Upper lobe of left lung (tissue), 6 donors: ENCODE data around the gene ENOX1. TPM values are rescaled to one million over a fixed set of nuclear protein-coding genes. Genes with fewer than 3 reads are reported as not detected.

Source experiments
- ATAC-seq, 2 donors: fragments of 200-7000 bp; cut with Tn5 transposase; one replicate each; pipeline ENCODE4 v1.9.1; 2022; ENCODE audit warnings: mild to moderate bottlenecking in 2 of 2, moderate library complexity in 2 of 2; ENCODE audit not compliant: low FRiP score in 2 of 2
- DNase-seq, 2 donors: peaks; one replicate each; pipeline ENCODE4 v3.0.0-alpha.2; 2019 to 2020
- H3K27ac ChIP-seq, 4 donors: fragments of 200-600 bp; sonication (generic); one replicate each; pipeline ENCODE4 v1.5.1; 2016 to 2019
- H3K27me3 ChIP-seq, 4 donors: fragments of 200-600 bp; sonication (generic); one replicate each; pipeline ENCODE4 v1.5.1; 2017 to 2019
- H3K36me3 ChIP-seq, 4 donors: fragments of 200-600 bp; sonication (generic); one replicate each; pipeline ENCODE4 v1.5.1; 2016 to 2019
- H3K4me1 ChIP-seq, 4 donors: fragments of 200-600 bp; sonication (generic); one replicate each; pipeline ENCODE4 v1.5.1; 2018 to 2019
- H3K4me3 ChIP-seq, 4 donors: fragments of 200-600 bp; sonication (generic); one replicate each; pipeline ENCODE4 v1.5.1; 2017 to 2019; ENCODE audit warnings: mild to moderate bottlenecking in 2 of 4, moderate library complexity in 1 of 4
- H3K9me3 ChIP-seq, 4 donors: fragments of 200-600 bp; sonication (generic); one replicate each; pipeline ENCODE4 v1.5.1; 2018 to 2019
- CTCF ChIP-seq, 6 experiments: fragments of 450-650 bp in 4 of 6; fragments of 200-600 bp in 2 of 6; sonication (generic) in 2 of 6; IDR thresholded peaks; one replicate each; pipeline ENCODE4 v1.5.1; 2016 to 2019; ENCODE audit warnings: antibody characterized with exemption in 6 of 6
- EP300 ChIP-seq, 4 donors: sonication (generic); formaldehyde crosslinking; IDR thresholded peaks; one replicate each; pipeline ENCODE4 v1.5.1; 2017; ENCODE audit warnings: antibody characterized with exemption in 4 of 4, control low read depth in 2 of 4
- POLR2A ChIP-seq, 4 donors: fragments of 450-650 bp; IDR thresholded peaks; one replicate each; pipeline ENCODE4 v1.5.1; 2016 to 2017; ENCODE audit warnings: antibody characterized with exemption in 4 of 4, mild to moderate bottlenecking in 2 of 4
- POLR2AphosphoS5 ChIP-seq, 2 donors: sonication (generic); formaldehyde crosslinking; IDR thresholded peaks; one replicate each; pipeline ENCODE4 v1.5.1; 2017; ENCODE audit warnings: antibody characterized with exemption in 2 of 2
- WGBS, 2 donors: methylation state at CpG; one replicate each; pipeline ENCODE4 v1.1.5; 2017 to 2018; 5-methylcytosine and 5-hydroxymethylcytosine counted together
- total RNA-seq, 6 donors: library from RNA; depleted of rRNA in 4 of 6; stranded (reverse); fragments of >200 nt in 4 of 6; gene quantifications; one replicate each; pipeline versions ENCODE4 v1.1.0 to v1.2.1, GENCODE V29; 2016 to 2021
- donor health status: DM: no; HTN: no; CAD: no; lungs with moderate emphysema.
- donor health status: DM: no; HTN: yes; CAD: no; lungs with severe emphysema.

The ENOX1 gene
- total RNA-seq, 6 donors from 2014 or later = 0.20 to 1.0 (median 0.46) TPM; not detected in 2

GRCh38 chr13:43597599-43597945 lies 189.2 kb downstream of the ENOX1 start:
- H3K27ac ChIP-seq = no peak overlapping the region
- H3K36me3 ChIP-seq = no peaks in the 10 kb centered on the region
- H3K4me3 ChIP-seq = no peak overlapping the region
- no peaks in the 10 kb centered on the region for H3K9me3 ChIP-seq
- ATAC-seq (no peak), DNase-seq (no peak)
- no peak for TF ChIP-seq CTCF (IDR thresholded peaks at IDR 0.05)
- TF ChIP-seq POLR2AphosphoS5 (IDR thresholded peaks at IDR 0.05) = no peak
- TF ChIP-seq POLR2A (IDR thresholded peaks at IDR 0.05) = no peak
- TF ChIP-seq EP300 (IDR thresholded peaks at IDR 0.05) = no peak
- no peaks in the 10 kb centered on the region for H3K27me3 ChIP-seq
- WGBS, 2 donors = 81 to 83% methylated on average over 1 of the region's 1 CpG
- no peaks in the 10 kb centered on the region for H3K4me1 ChIP-seq

DNA sequence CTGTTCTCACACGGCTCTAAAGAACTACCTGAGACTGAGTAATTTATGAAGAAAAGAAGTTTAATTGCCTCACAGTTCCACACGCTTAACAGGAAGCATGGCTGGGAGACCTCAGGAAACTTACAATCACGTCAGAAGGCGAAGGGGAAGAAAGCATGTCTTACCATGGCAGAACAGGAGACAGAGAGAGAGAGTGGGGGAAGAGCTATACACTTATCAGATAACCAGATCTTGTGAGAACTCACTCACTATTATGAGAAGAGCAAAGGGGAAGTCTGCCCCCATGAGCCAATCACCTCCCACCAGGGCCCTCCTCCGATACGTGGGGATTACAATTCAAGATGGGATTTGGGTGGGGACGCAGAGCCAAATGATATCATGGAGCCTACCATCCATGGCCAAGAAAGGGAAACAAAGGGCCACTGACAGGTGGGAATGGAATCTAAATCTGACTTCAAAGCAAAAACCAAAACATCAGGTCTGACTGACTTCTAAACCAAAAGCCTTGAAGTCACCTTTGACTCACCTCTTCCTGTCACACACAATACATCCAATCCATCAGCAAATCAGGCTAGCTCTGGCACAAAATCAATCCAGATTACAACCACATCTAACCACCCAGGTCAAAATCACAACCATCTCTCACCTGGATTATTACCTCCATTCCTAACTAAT lies 189.7 kb downstream of the ENOX1 start:
- no peak for TF ChIP-seq EP300 (IDR thresholded peaks at IDR 0.05)
- no peak for TF ChIP-seq POLR2A (IDR thresholded peaks at IDR 0.05)
- no peak for TF ChIP-seq POLR2AphosphoS5 (IDR thresholded peaks at IDR 0.05)
- TF ChIP-seq CTCF (IDR thresholded peaks at IDR 0.05) = no peak
- no peaks in the 10 kb centered on the region for H3K4me1 ChIP-seq
- no peaks in the 10 kb centered on the region for H3K9me3 ChIP-seq
- WGBS, 2 donors = 80% methylated on average over 7 of the region's 7 CpGs
- ATAC-seq (no peak), DNase-seq (no peak)
- H3K4me3 ChIP-seq = no peak overlapping the region
- H3K27ac ChIP-seq = no peak overlapping the region
- no peaks in the 10 kb centered on the region for H3K27me3 ChIP-seq
- H3K36me3 ChIP-seq = no peaks in the 10 kb centered on the region

DNA sequence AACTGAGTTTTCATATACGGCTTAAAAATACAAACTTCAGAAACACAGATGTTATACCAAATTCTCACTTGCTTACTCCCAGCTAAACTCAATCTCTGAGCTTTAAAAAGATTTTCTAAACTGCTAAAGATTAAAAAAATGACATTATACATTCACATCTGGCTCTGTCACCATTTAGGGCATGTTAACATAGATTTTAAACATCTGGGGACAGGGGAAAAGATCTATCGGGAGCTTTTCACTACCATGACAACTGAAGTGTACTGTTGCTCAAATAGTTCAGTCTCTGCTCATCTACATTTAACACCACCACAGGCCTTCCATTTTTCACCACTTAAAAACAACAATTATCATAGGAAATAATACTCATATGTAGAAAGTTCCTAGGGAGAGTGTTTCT lies 190.8 kb downstream of the ENOX1 start:
- H3K27me3 ChIP-seq = no peaks in the 10 kb centered on the region

GRCh38 chr13:43587376-43587775 lies 199.4 kb downstream of the ENOX1 start:
- no peak for TF ChIP-seq POLR2AphosphoS5 (IDR thresholded peaks at IDR 0.05)
- no peak for TF ChIP-seq POLR2A (IDR thresholded peaks at IDR 0.05)
- TF ChIP-seq CTCF (IDR thresholded peaks at IDR 0.05) = no peak
- no peak for TF ChIP-seq EP300 (IDR thresholded peaks at IDR 0.05)
- H3K36me3 ChIP-seq = no peaks in the 10 kb centered on the region
- no peak overlapping the region for H3K4me3 ChIP-seq
- no peak overlapping the region for H3K27ac ChIP-seq
- H3K9me3 ChIP-seq = no peaks in the 10 kb centered on the region
- no peaks in the 10 kb centered on the region for H3K27me3 ChIP-seq
- no peaks in the 10 kb centered on the region for H3K4me1 ChIP-seq
- no peak for ATAC-seq
- no peak for DNase-seq

More for the DNA sequence above, 190.8 kb downstream of the ENOX1 start:
- no peaks in the 10 kb centered on the region for H3K36me3 ChIP-seq
- DNase-seq (no peak), ATAC-seq (no peak)
- H3K4me1 ChIP-seq = no peaks in the 10 kb centered on the region
- WGBS, 2 donors = 80 to 83% methylated on average over 2 of the region's 2 CpGs
- TF ChIP-seq POLR2A (IDR thresholded peaks at IDR 0.05) (no peak), CTCF (IDR thresholded peaks at IDR 0.05) (no peak), POLR2AphosphoS5 (IDR thresholded peaks at IDR 0.05) (no peak), EP300 (IDR thresholded peaks at IDR 0.05) (no peak)
- H3K9me3 ChIP-seq = no peaks in the 10 kb centered on the region
- H3K27ac ChIP-seq = no peak overlapping the region
- no peak overlapping the region for H3K4me3 ChIP-seq

DNA sequence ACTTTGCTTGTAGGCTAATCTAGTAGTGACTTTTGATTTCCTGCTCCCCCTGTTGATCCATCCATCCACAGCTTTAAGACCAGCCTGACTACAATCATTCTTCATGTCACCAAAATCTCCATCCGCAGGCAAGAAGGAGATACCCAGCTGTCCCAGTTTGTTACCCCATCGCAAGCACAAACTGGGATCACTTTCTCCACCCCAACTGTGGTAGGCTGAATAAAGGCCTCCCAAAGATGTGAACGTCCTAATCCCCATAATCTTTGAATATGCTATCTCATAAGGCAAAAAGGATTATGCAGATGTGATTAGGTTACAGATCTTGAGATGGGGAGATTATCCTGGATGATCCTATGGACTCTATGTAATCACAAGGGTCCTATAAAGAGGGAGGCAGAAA lies 202.0 kb downstream of the ENOX1 start:
- WGBS, 2 donors = 82 to 92% methylated on average over 3 of the region's 3 CpGs
- Histone ChIP-seq H3K27me3 (no peaks in the 10 kb centered on the region), H3K4me3 (no peak overlapping the region), H3K36me3 (no peaks in the 10 kb centered on the region), H3K4me1 (no peaks in the 10 kb centered on the region), H3K9me3 (no peaks in the 10 kb centered on the region), H3K27ac (no peak overlapping the region)
- DNase-seq (no peak), ATAC-seq (no peak)
- no peak for TF ChIP-seq CTCF (IDR thresholded peaks at IDR 0.05)
- TF ChIP-seq POLR2AphosphoS5 (IDR thresholded peaks at IDR 0.05) = no peak
- TF ChIP-seq EP300 (IDR thresholded peaks at IDR 0.05) = no peak
- no peak for TF ChIP-seq POLR2A (IDR thresholded peaks at IDR 0.05)
